ENCODE results near the gene EPHA7.

EPHA7 gene

GRCh38 chr6:93393554-93394074, 25.7 kb downstream of the EPHA7 start:
- DNase-seq (ENCODE audit: low read depth): no peak

- no peak for DNase-seq (ENCODE audit: low read depth)
Observed at GRCh38 chr6:93392797-93393196, 26.6 kb downstream of the EPHA7 start.

DNA sequence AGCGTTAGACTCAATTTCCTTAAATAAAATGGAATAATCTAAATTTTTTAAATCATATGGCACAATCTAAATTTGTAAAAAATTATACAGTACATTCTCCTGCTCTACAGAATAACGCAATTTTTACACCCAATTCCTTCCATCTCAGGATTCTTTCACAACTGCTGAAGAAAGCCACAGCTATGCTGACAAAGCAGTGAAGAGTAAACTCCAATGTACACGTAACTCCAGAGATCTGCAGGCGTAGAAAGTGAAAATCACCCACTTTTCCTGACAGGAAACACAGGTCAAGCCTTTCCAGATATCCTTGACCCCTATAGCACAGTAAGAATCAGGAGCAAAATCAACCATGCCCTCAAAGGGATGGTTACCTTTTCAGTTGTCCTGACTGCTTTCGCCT, 27.4 kb downstream of the EPHA7 start:
- no peak for DNase-seq (ENCODE audit: low read depth)

DNA sequence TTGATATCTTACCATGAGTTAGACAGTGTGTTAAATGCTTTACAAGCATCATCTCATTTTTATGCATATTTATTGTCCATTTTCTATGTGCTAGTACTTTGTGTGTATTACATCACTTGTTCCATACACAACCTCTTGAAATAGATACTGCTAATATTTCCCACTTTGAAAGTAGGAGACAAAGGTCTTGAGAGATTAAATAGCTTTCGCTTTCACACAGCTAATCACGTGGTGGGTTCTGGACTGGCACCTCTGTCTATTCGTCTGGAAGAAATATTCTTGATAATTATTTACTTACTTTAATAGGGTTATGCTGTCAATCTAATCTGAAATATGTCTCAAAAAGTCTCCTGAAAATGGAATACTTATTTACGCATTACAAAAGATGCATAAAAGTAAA, 30.2 kb downstream of the EPHA7 start:
- DNase-seq (ENCODE audit: low read depth): no peak

DNA sequence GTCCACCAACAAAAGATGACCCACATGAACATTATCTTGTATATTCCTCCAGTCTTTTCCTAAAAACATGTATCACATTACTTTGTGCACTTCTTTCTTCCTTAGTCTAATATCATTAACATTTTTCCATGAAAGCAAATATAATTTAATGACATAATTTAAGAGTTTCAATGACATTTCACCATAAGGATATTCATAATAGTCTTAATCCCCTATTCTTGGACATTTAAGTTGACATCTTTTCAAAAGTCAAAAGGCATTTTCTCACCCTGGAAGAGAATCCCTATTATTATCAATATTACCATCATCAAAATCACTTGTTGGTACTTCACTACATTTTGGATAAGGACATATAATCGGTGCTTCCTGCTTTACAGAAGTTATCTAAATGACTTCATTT, 31.3 kb downstream of the EPHA7 start:
- DNase-seq (ENCODE audit: low read depth): no peak

DNA sequence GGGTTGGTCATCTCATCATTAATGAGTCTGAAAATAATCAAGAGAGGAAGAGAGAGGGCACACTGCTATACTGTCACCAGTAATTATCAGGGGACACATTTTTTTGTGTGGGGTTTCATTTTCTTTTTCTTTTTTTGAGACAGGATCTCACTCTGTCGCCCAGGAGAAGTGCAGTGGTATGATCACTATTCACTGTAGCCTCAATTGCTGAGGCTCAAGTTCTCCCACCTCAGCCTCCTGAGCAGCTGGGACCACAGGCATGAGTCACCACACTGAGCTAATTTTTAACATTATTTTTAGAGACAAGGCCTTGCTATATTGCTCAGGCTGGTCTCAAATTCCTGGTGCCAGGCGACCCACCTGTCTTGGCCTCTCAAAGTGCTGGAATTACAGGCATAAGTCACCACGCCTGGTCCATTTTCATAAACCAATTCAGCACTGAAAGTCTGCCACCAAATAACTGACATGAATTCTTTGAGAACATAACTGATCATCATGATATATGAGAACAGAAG, 43.3 kb downstream of the EPHA7 start:
- DNase-seq (ENCODE audit: low read depth): no peak

- DNase-seq (ENCODE audit: low read depth): no peak
Observed at GRCh38 chr6:93373445-93373844, 45.9 kb downstream of the EPHA7 start.

- no peak for DNase-seq (ENCODE audit: low read depth)
Observed at GRCh38 chr6:93371756-93372155, 47.6 kb downstream of the EPHA7 start.

GRCh38 chr6:93369586-93370134, 49.7 kb downstream of the EPHA7 start:
- no peak for DNase-seq (ENCODE audit: low read depth)

DNA sequence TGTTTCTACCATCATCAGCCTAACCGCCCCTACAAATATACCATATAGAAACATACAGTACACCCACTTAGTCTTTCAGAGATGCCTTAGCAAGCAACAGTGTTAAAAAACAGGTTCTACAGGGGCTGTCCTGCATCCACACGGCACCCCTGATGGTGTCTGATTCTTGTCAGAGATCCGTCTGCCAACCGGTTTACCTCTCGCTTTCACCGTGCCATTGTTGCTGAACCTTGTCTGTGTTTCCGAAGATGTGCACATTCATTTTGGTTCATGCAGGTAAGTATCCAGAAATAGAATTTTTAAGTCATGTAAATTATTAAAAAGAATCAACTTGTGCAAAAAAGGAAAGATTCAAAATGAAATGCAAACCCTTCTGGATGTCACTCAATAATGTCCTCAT, 52.9 kb downstream of the EPHA7 start:
- DNase-seq (ENCODE audit: low read depth): no peak

DNA sequence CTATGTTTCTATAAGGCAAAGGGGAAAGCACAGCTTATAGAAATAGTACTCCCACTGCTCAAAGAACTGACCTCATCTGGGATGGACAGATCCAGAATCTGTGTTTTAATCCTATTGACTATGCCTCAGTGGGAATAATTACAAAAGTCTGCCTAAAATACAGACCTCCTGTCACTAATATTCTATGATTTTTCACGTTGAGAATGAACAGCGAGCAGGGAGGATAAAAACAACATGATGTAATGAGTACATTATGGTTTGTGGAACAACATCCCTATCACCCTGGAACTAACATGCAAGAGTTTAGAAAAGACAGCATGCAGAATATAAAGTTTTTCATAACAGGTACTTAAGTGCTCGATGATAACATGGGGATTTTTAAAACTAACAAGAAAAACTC, 53.9 kb downstream of the EPHA7 start:
- DNase-seq (ENCODE audit: low read depth): no peak

DNA sequence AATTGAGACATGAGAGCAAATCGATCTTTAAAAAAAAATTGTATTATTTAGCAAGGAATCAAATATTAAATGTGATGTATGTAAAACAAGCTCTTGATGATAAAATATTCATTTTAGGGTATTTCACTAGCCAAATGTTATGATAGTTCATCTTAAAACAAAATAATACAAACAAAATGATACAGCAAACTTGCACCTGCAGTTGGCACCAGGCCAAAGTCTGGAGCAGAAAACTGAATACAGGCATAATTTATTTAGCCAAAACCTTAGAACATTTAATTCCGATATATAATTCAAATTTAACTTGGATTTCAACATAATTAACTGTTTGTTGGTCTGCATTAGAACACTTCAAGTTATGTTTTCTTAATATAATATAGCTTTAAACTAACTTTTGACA, 60.9 kb downstream of the EPHA7 start:
- DNase-seq (ENCODE audit: low read depth): no peak

GRCh38 chr6:93352604-93353003, 66.8 kb downstream of the EPHA7 start:
- DNase-seq (ENCODE audit: low read depth): no peak

DNA sequence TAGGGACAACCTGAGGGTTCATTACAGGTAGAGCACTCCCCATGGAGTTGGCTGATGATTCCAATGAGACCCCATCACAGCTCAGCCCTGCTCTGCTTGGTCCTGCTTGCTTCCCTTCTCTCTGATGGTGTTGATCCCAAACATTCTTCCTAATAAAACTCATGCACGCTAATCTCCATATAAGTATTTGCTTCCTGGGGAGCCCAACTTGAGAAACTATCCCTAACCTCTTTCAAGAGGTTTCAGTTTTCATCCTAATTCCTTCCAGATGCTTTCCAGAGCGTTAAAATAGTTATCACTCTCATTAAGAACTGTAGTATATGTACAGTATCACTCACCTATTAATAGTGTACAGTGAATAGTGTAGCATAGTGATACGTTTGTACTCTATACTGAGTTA, 68.1 kb downstream of the EPHA7 start:
- no peak for DNase-seq (ENCODE audit: low read depth)

- DNase-seq (ENCODE audit: low read depth): no peak
Observed at GRCh38 chr6:93350774-93351173, 68.6 kb downstream of the EPHA7 start.

DNA sequence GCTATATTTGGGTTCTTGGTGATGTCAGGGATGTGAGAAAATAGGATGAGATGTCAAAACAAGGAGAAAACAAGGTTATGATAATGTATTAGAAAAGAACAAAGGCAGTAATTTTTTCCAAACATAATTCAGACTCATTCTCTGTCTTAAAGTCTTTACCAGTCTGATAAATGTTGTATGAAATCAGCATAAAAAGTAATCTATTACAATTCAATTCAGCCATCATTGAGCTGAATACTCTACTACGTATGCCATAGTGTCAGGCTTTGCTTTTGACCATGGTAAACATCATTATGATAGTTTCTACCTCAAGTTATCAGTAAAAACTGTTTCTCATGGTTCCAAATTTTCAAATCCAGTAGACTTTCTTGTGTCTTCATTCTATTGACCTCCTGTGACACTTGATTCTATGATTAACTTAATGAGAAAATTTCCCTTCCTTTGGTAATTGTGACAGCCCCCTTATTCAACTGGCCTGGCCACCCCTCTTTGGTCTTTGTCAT, 75.0 kb downstream of the EPHA7 start:
- no peak for DNase-seq (ENCODE audit: low read depth)

GRCh38 chr6:93343476-93343875, 75.9 kb downstream of the EPHA7 start:
- no peak for DNase-seq (ENCODE audit: low read depth)

DNA sequence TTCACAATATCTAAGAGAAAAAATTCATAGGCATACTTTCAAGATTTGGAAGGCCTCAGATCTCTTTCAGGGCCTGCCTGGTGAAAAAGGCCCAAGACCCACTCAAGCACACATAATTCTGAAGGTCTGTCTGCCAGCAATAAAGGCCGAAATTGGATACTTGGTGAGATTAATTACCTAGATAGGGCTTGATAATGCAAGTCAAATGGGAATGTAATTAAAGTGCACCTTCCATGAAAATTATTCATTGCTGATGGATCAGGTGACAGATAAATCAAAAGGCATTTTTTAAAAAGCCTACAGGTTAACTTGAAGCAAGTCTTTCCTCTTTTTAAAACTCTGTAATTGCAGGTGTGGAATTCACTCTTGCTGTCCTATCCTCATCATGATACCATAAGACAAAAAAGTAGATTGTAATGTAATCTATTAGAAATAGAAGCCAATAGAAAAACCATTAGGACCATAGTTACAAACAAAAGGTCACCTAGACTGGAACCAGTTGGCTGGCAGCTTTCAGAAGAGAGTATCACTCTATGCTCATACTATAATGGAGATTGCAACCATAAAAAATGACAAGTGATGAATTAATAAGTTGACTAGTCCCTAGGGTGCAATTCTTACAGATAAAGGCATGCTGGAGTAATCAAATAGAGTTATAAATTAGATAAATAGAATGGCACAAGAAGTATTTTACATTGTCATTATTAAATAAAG, 77.3 kb downstream of the EPHA7 start:
- no peak for DNase-seq (ENCODE audit: low read depth)

GRCh38 chr6:93337772-93338394, 81.5 kb downstream of the EPHA7 start:
- no peak for DNase-seq (ENCODE audit: low read depth)

DNA sequence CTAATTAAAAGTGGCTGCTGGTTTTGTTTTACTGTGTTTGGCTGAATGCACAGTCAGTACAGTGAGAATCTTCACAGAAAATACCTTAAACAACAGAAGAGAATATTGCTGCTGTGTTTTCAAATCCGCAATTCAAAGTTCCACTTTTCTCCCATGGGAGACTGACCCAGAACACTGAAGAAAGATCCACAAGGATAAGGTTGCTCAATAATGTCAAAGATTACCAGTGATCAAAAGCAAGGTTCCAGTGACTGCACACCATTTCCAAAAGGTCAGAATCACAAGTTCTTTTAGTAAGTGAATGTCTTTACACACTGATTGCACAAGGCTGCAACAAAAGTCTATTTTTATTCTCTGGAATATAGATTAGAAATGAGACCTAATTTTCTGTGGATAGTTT, 82.3 kb downstream of the EPHA7 start:
- no peak for DNase-seq (ENCODE audit: low read depth)

DNA sequence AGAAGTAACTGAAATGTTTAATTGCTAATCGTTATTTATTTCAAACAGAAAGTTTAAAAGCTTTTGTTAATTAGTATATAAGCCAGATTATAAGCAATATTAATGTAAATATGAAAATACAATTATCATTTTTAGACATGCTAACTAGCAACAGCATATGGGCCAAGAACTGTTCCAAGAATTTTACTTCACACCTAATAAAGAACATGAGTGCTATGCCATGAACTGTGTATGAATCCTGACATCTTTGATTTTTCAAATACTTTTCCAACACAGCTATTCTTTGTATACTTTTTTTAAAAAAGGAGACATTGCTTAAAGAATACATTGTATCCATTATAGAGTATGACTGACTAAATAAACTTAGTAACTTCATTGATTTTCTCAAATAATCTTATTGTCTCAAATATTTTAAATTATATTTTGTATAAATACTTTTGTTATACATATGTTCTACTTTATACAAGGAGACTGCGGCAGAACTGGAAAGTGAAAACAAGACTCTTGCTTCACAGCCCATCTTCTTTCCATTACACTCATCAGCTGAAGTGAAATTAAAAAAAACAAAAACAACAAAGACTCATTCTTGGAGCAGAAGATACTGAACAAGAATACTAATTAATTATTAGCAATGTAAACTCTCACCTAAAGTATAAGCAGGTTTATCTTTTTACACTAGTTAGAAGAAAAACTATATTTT, 89.9 kb downstream of the EPHA7 start:
- no peak for DNase-seq (ENCODE audit: low read depth)

GRCh38 chr6:93327857-93328256, 91.5 kb downstream of the EPHA7 start:
- DNase-seq (ENCODE audit: low read depth): no peak

- DNase-seq (ENCODE audit: low read depth): no peak
Observed at GRCh38 chr6:93325761-93326160, 93.6 kb downstream of the EPHA7 start.
